ENCODE results near the gene CPLANE2.
"Not testable (repeated sequence)": the region's sequence is repeated elsewhere in the genome, so short reads cannot be mapped to it uniquely, and the experiment has no call there.

Gene CPLANE2

DNA sequence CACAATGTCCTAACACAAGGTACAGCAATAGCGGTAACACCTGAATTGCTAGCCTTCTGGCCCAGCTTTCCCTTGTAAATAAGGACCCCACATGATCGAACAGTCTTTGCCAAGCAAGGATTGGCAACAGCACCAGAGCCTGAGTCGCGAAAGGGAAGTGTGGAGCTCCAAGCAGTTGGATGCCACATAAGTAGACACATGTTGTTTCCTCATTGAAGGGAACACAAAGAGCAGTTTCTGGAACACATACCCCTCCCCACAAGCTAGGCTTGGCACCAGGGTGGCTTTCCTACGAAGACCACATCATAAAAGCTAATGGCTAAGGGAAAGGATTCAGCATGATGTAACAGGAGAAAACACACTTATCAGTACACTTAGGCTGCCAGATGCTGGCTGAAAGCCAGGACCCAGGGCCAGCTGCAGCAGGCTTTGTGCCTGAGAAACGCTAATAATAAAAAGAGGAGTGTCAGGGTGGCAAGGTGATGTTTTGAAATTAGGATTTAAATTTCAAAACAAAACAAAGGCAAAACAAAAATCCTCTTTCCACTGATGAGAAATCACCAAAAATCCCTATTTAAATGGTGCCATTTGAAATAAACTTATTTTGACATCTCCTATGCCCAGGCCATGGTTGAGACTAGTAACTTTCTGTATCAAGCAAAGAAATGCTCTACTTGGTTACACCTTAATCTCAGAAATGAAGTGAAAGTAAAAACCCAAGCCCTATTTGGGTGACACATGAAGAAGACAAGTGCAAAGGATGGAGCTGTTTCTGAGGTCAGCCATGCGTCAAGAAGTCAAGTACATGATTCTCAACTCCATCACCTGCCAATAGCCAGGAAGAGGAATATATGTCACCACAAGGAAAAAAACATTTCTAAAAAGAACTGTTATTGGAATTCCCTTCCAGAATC, 11.9 kb upstream of the CPLANE2 start:
- DNase-seq = no peak

DNA sequence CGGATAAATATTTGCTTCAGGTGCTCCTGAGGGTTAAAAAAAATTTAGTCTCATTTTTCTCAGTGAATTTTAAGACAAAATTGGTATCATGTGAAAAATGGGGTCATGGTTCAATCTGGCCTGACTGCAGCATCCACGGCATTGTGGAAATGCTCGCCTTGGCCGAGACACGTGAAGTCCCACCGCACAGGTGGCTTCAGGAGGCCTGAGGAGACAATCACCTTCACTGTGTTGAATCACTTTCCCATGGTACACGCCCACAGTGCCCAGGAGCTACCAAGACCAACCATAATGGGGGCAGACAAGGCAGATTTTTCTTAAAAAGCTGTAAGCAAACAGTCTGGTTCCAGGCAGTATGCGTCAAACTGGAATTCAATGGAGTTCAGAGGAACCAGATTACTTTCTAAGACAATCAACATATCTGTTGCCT, 11.0 kb upstream of the CPLANE2 start:
- DNase-seq = no peak

DNA sequence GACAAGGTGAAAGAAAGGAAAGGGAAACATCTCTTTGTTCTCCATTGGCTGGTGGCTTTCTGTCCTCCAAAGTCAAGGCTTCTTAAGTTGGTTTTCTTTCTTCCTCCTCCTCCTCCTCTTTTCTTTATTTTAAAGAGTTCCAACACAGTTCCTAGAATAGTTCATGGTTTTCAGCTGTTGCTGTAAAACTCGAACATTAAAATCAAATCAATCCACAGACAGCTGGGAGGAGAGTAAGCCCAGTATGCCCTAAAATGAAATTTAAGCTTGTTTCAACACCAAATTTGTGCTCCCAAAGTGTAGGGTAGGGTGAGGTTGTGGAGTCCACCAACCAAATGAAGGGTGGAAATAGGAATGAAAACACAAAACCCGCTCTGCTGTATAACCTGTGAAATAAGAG, 10.5 kb upstream of the CPLANE2 start:
- DNase-seq = no peak

DNA sequence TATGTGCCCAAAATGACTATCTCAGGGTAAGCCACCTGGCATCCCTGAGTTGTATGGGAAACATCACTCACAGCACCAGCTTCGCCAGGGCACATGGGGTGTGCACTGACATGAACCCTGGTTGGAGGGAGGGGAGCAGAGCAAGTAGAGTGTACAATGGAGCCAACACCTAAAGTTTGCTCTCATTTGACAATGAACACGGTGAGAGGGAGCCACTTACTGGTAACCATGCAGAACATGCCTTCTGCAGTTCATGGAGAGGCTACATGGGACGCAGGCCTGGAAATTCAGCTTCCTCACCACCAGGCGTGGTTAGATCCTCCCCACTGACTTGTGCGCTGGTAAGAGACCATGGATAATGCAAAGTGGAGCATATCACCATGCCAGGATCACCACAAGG, 10.0 kb upstream of the CPLANE2 start:
- no peak for DNase-seq

DNA sequence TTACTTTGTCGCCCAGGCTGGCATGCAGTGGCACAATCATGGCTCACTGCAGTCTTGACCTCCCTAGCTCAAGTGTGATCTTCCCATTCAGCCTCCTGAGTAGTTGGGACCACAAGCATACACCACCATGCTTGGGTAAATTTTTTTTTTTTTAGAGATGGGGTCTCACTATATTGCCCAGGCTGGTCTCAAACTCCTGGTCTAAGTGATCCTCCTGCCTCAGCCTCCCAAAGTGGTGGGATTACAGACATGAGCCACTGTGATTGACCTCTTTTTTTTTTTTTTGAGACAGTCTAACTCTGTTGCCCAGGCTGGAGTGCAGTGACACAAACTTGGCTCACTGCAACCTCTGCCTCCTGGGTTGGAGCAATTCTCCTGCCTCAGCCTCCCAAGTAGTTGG, 9.3 kb upstream of the CPLANE2 start:
- DNase-seq = not testable (repeated sequence)

DNA sequence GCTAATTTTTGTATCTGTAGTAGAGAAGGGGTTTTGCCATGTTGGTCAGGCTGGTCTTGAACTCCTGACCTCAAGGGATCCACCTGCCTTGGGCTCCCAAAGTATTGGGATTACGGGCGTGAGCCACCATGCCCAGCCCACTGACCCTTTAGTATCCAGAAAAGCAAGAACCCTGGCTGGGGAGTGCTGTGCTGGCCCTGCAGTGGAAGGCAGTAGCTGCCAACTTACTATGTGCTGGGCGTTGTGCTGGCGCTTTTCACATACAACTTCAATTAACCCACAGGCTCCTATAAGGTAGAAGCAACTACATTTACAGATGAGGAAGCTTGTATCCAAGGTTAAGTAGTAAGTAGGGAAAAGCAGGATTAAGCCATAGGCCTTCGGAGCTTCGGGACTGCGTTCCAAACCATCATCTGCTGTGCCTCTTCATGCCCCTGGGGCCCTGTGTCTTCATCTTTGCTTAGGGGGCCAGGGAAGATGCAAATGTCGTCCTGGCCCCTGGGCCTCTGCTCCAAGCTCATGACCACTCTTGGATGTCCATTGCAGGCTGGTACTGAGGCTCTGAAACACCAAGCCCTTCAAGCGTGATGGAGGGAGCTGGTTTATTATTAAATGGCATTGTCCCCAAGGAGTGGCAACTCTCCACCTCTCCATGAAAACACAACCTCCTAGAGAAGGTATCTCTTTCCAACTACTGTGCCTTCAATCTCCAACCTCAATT, 8.7 kb upstream of the CPLANE2 start:
- DNase-seq = no peak

DNA sequence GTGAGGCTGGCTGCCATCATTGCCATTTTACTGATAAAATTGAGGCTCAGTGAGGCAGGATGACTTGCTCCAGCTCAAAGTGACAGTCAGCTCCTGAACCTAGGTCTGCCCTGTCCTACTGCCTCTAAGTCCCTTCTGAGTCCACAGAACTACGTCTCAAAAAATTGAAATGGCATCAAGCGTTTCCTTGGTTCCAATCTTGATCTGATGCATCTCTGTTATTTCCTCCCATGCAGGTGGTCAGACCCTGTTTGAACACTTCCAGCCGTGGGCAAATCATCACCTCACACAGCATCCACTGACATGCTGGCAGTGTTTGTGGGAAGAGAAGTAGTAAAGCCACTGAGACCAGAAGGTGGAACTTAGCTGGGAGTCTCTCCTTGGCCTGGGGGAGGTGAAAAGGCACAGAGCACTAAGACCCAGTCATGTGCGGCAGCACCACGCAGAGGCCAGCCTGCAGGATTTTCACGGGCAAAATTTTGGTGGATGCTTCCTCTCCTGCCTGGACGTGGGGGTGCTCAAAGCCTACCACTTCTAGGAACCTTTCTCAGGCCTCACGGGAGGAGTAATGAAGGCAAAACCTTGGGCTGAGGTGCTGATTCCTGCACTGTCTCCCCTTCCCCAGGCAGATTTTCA, 7.8 kb upstream of the CPLANE2 start:
- DNase-seq = no peak

DNA sequence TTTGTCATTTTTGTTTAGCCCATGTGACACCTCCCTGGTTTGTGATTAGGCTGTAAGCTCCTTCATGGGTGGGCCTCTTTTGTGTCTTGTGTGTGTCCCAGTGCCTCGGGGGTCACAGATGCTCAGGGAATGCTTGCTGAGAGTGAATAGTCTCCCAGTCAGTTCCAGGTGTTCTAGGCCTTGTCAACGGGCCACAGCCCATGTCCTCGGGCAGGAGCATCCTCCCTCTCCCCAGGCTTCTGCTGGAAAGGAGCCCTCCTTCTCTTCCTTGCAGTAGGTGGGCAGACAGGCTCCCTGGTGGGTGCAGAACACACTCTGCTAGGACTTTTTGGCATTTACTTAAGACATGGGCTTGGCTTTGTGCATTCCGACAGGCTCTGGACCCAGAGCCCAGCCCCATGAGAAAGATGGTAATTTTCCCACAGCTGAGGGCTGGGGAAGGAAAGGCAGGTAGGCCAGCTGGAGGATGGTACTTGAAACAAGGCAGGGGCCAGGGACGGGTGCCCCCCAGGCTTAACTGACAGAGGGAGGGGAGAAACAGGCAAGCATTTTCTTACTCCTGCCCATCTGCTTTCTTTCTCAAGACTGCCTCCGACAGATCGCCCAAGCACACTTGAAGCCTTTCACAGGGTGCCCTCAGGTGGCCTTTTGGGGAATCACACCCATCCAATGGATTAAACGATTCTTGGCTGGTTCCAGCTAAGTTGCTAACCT, 7.1 kb upstream of the CPLANE2 start:
- peak; percentile 66 for DNase-seq

DNA sequence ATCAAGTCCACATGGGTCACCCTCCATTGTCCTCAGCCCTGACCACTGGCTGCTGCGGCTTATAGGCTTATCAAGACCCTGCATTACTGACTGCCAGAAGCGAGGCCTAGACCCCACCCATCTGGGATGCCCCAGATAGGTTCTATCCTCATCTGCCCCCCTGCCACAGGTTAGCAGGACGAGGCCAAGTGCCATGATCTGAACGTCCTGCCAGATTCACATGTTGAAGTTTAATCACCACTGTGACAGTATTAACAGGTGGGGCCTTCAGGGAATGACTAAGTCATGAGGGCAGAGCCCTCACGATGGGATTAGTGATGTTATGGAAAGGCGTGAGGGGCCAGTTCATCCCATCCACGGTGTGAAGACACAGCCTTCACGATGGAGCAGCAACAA, 6.2 kb upstream of the CPLANE2 start:
- no peak for DNase-seq

DNA sequence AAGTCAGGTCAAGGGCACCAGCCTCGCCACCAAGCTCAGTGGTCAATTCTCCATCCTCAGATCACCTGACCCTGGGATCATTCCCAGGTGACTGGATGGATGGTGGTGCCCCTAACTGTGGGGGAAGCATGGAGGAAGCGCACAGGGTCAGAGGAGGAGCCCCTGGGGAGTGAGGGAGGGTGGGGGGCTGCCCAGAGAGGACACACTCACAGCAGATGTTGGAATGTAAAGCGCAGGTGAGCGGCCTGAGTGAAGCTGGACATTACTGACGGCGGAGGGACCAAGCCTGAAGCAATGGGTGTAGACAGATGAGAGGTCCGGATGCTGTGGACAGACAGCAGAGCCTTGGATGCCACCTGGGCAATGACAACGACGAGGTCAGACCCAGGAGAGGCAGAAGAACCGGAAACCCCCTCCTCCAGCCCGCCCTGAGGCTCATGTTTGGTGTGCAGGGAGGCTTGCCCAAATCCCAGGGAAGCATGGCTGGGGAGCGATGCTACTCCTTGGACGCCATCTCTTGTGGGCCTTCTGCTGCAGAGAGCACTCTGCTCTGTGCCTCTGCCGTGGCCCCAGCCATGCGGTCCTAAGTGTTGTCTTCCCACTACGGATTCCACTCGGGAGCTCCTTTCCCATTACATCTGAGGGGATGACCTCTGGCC, 5.7 kb upstream of the CPLANE2 start:
- no peak for DNase-seq

DNA sequence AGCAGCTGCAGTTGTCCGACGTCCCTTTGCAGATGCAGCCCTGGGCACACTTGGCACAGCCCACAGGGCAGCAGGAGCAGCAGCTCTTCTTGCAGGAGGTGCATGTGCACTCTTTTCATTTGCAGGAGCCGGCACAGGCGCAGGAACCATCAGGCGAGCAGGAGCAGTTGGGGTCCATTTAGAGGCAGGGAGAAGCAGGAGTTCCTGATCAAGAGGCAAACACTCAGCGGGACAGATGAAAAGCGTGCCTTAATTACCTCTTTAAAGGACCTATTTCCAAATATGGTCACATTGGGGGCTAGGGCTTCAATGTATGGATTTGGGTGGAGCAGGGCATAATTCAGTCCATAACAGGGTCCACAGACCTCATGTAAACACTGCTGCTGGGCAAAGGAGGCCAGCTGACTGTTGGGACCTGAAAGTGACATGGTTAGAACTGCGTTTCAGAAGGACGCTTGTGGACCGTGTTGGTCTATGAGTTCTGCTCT, 4.3 kb upstream of the CPLANE2 start:
- DNase-seq = no peak

DNA sequence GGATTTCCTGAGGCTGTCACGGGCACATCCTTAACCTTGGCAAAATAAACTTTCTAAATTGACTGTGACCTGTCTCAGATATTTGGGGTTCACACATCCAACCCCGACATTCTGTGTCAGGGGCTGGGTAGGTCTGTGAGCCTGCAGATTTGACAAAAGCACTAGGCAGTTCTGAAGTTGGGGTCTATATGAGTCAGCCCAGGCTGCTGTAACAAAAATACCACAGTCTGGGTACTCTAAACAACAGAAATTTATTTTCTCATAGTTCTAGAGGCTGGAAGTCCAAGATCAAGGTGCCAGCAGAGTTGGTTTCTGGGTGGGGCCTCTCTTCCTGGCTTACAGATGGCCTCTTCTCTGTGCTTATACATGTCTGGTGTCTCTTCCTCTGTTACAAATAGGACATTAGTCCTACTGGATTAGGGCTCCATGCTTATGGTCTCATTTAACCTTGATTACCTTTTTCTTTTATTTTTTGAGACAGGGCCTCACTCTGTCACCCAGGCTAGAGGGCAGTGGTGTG, 3.0 kb upstream of the CPLANE2 start:
- no peak for DNase-seq

DNA sequence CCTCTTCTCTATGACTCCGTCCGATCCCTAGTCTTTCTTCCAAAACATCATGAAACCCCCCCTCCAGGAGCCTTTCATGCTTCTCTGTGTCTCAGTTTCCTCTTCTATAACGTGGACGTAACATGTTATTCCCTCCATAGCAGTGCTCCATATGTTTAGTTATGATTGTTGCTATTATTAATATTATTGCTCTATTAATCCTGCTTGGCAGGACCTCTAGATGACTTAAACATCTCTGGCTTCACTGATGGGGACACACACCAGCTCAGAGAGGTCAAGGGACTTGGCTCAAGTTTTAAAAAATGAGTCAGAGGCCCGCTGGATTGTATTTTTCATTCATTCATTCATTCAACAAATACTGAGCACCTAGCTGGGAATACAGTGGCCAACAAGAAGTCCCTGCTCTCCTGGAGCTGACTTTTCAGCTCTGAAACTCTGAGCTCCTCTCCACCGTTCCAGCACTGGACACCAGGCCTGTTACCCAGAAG, 404 bp upstream of the CPLANE2 start:
- DNase-seq = no peak

DNA sequence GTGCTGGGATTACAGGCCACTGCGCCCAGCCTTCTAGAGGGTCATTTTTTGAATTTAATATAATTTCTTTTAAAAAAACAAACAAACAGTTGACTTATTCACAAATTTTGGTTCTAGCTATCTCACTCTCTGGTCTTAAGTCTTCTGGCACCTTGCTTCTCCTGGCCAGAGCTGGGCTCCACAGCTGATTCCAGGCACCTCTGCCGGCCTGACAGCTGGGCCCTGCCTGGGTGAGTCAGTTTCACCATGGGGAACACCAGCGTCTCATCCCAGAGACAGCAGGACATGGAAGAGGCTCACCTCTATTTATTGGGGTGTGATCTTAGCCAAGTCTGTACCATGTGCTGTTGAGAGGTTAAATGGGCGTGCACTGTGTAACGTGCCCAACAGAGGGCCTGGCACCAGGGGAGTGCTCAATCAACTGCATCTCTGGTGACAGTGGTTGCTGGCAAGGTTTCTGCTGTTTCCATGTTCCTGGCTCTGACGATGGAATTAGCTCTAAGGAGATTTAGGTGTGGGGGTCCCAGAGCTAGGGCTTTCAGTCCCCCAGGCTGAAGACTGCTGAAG, 956 bp downstream of the CPLANE2 start:
- DNase-seq = peak; percentile 28

DNA sequence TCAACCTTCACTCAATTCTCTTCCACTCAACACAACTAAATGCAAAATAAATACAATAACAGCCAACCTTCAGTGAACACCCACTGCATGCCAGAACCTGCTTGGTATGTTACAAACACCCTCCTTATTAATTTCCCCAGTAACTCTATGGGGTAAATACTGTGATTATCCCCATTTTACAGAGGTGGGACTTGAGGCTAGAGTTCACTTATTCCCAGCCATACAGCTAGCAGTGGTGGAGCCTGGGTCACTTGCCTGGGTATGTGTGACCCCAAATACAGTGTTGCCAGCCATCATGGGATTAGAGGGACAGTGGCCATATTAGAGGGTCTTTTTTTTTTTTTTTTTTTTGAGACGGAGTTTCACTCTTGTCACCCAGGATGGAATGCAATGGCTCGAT, 1.6 kb downstream of the CPLANE2 start:
- no peak for DNase-seq

DNA sequence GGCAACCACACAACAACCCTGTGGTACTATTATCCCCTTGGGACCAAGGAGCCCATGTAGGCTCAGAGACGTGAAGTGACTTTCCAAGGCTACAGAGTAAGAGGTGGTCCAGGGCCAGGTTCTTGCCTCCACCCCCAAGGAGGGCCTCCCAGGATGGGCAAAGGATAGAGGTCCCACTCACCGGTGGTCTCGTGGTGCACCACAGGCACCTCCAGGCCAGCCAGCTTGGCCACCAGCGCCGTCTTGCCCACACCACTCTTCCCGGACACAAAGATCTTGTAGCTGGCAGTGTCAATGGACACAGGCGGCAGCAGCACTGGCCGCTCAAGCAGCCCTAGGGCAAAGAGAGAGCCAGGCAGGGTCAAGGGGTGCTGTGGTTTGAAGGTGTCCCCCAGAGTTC, 3.6 kb downstream of the CPLANE2 start:
- no peak for DNase-seq

DNA sequence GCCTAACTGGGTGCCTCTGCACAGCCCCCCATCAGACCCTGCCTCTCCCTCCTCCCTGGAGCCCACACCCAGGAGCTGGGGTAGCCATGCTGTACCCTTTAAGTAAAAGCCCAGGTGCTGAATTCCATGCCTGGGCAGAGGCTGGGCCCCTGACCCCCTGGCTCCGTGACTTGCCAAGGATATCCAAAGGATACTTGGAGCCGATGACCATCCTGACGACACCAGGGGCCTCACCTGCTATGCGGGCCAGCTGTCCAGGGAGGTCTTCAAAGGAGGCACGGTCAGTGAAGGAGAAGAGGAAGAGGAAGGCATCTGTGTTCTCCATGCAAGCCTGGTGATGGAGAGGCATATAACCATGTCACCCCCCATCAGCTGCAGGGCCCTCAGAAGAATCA, 4.7 kb downstream of the CPLANE2 start:
- no peak for DNase-seq

DNA sequence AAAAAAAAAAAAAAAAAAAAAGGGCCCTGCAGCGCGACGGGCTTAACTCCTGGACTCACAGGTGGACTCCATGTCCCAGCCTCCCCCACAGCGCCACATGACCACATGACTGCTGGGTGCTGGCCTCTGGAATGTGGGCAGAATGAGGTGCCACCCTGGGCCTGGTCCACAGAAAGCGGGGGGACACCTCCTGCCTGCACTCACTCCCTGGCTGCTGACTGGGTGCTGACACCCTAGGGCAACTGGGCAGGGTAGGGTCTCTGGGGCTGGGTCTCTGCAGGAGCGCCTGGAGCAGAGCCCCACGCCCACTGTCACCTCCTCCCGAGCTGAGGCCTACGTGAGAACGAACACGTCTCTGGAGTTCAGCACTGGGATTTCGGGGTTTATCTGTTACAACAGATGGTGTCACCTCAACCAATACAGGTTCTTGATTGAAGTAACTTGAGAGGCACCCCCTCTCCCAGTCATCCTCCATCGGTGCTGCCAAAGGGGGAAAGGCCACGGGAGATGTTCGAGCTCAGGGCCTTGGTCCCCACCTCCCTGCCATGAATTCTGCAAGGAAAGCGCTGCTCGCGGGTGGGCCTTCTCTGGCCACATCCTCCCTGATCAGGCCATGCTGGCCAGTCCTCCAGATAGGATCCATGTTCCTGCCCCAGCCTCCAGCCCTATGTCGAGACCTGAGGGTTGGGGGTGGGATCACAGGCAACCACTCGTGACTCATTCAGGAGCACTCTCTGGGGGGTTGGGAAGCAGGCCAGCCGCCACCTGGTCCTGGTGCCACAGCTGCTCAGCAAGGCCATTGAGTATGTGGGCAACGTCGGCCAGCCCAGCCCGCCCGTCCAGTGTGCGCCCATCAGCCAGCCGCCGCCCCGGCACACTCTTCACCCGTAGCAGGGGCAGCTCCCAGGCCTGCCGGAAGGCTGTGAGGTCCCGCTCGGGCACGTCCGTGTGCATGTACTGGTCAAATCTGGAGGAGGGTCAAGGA, 5.4 kb downstream of the CPLANE2 start:
- DNase-seq = no peak

DNA sequence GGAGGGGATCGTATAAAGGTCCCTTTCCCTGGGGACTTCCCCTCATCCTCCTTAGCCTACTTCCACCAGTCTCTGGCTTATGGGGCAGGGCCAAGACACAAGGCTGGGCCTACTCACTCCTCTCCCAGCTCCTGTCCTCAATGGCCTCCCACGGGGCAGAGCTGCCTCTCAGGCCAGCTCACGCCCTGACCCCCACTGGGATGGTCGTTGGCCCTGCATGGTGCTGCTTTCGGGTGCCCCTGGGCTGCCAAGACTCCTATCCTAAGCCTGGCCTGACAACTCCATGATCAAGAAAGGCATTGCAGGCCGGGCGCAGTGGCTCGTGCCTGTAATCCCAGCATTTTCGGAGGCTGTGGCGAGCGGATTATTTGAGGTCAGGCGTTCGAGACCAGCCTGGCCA, 6.2 kb downstream of the CPLANE2 start:
- DNase-seq = no peak

Measured in T-helper 9 cell (primary cell).